Measurements from ENCODE around the gene SLC11A2. TPM values are rescaled to one million over a fixed set of nuclear protein-coding genes. Genes with fewer than 3 reads are reported as not detected.

Gene SLC11A2
- total and polyA plus RNA-seq, 2 of the 8 experiments (the other 6 are each of a cell fraction or from before 2014, with no cell fraction given), result 55.0 to 61.5 TPM

- no peak for TF ChIP-seq CHD7 (IDR thresholded peaks at IDR 0.05; ENCODE audit: insufficient replicate concordance, low read length)
- TF ChIP-seq KDM1A (IDR thresholded peaks at IDR 0.05; ENCODE audit: borderline replicate concordance, low read length), result no peak
- no peak for TF ChIP-seq MAFK (IDR thresholded peaks at IDR 0.05; ENCODE audit: low read depth, low read length)
- no peak for TF ChIP-seq NRF1 (IDR thresholded peaks at IDR 0.05; ENCODE audit: low read depth, low read length)
- TF ChIP-seq GTF2F1 (IDR thresholded peaks at IDR 0.05; ENCODE audit: borderline replicate concordance, low read depth, low read length), result no peak
- no peak for TF ChIP-seq ATF3 (IDR thresholded peaks at IDR 0.05; ENCODE audit: insufficient read depth, low read depth, low read length)
- no peak for TF ChIP-seq SP1 (IDR thresholded peaks at IDR 0.05; ENCODE audit: low read depth, low read length)
Measured at GRCh38 chr12:51062631-51063397, 36.6 kb upstream of the SLC11A2 start (continued).

Measured in H1 (cell line).